ENCODE measurements around the gene SORCS1.

The SORCS1 gene

DNA sequence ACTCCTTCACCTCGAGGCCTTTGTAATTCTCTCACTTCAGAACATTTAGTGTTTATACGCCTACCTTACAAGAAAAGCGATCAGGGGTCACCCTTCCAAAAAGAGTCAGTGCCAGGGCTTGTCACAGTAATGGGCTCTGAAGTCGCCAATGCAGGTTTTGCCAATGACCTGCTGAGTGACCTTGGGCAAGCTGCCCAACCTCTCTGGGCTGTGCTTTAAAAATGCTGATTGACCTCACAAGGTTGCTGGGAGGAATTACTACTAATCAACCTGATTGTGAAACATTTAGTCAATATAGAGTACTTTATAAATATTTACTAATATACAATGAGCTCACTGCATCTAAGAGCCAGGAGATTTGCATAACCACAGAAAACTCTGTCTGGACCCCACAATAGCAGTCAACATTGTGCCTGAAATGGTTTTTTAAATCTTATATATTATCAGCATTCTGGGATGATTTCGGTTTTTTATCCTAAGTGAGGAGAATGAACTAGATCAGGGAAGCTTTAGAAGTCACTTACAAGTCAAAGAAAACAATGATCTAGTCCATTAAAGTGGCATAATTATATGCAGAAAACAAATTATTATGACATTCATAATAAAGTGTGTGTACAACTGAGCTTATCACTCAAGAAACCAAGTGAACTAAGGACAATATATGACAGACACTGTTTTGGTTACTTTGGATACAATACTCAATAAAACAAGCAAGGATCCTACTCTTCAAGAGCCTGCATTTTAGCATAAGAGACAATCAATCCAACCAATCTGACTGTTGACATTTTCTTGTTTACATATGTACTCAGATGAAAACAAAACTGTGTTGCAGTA, 290.5 kb downstream of the SORCS1 start:
- no peak for DNase-seq

DNA sequence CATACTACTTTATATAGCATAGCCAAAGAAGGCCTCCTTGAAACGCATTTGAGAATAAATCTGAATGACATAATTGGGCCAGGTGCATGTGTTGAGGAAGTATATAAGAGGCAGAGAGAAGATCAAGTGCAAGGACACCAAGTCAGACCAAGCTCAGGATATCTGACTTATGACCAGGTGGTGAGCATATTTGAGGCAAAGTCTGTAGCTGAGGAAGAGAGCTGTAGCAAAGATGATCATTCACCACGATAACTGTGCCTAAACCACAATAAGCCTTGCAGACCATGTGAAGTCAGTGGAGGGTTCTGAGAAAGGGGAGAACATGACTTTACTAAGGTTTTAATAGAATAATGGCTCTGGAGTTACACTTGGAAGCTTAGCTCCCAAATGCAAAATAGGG, 292.3 kb downstream of the SORCS1 start:
- no peak for DNase-seq

DNA sequence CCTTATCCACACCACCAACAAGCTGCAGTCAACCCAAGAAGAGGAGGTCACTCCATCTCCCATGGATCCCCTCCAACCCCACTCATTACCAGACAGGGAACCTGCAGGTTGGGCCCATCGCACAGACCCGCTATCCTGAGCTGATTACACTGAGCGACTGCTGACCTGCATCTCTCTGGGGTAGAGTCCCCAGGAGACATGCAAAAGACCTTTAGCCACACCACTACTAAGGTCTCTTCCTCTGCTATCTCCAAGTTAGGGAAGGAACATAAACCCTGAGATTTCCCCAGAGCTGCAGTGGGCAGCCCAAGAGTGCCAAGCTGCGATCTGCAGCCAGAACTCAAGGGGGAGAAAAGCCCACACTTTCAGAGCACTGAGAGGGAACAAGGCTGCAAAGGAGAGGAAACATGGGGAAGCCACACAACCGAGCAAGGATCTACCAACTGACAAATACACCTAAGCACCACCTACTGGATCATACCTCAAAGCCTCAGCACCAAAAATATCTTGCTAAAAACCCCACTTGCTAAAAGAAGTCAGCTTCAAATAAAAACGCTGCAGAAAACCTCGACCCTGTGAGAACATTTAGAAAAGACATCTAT, 298.2 kb downstream of the SORCS1 start:
- DNase-seq: no peak

DNA sequence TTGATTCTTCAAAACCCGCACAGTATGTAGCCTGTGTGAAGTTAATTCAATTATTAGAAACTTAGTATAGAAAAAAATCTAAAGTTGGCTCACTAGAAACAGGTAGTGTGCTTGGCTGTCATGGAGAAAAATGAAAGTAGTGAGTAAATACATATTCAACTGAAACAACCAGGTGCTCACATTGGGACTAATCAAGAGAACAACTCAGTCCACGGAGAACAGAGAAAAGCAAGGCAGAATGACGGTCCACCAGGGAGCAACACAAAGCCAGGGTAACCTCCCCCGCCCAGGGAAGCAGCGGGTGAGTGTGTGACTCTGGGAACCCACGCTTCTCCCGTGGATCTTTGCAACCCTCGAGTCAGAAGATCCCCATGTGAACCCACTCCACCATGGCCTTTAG, 300.5 kb downstream of the SORCS1 start:
- no peak for DNase-seq

DNA sequence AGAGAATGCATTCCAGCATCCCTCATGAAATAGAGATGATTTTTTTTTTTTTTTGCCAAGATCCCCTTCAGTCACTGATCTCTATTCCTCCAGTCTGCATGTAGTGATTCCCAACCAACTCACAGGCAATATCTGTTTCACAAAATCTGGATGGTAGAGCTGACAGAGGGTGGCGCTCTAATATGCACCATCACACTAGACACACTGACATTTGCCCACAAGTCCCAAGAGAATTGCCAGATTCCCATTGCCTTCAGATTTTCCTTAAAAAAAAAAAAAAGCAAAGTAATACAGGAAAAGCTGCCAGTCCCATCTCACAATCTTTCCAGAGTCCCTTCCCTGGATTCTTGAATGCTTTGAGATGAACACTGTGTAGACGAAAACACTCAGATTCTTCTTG, 301.0 kb downstream of the SORCS1 start:
- DNase-seq: no peak

DNA sequence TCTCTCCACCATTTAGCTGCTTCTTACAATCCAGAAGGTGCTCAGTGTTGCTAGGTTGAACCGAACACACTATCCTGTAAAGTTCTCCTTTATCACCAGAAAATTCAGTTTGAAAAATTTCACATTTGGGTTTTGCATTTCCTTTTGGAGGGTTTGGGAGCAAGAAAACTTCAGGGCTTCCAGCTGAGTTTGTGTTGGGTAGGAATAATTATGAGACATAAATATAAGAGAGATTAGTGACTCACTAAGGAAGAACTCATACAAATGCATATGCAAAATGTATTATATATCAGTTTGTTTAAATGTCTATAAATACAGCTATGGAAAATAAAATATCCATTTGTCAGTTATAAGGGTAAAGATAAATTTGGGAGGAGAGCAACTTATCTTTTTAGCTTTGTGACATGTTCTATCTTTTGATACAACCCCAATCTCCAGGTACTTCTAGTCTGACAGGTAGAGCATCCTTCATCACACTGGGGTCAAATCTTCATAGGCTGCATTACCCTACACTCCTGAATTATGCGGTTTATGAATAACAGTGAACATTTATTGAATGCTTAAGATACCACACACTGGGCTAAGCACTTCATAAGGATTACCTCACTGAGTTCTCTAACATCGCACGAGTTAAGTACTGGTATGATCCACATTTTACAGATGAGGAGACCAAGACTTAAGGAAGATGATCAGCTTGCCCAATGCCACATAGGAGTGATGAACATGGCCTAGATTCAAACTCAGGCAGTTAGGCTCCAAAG, 304.4 kb downstream of the SORCS1 start:
- DNase-seq: no peak

DNA sequence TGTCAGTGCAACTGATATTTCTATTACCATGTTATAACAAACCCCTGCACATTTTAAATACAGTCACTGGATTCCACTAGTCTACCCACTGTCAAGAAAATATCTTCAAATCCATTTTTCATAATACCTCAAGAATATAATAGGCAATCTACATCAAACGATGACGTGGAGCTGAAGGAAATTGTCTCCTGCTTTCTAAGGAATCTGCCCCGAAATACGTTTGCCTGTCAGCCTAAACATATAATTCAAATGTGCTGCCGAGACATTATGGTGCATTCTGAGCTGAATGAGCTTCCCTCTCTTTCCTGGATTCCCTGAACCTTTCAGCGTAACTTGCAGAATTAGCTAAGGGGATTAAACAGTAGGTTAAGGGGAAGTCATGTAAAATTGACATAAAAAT, 306.8 kb downstream of the SORCS1 start:
- DNase-seq: no peak

DNA sequence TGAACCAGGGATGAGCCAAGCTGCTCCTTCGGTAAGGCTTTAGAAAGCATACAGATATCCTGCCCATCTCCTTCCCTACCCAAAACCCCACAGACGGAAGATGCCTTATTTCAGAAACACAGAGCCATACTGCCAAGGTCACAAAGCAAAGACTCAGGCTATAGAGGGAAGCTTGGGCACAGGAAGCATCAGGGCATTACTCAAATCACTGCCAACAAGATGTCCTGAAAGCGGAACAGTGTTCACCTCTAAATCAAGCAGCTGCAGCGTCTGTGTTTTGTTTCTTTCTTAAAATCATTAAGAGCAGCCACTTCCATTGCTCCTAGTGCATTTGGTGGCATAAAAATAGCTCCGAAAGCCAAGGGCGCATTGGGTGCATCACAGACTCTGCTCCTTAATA, 307.3 kb downstream of the SORCS1 start:
- DNase-seq: no peak

DNA sequence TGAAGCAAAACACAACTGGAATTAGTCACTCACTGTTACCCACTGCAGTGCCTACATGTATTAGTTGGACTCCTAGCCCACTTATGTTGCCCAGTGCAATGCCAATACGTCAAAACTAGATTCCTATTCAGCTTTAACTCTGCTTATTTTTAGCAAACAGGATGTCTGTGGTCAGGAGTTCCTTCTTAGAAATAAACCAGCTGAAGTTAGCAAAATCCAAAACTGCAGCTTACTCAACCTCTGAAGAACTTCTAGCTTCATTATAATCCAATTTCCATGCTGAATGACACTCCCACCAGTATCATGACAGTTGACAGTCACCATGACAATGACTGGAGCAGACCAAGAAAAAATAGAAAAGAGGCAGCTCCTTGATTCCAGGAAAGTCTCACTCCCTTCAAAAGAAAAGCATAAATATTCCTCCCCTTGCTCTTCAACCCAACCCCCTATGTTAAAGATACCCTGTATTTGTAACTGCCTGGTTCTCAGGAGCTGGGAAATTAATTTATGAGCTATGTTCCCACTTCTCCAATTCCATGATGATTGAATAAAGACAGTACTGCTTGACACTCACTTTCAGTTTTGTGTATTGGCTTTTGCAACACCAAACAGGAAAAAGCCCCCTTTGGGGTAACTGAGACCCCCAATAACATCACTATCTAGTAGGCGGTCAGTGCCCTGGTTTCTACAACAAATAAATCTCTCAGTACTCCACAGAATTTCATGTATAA, 327.4 kb downstream of the SORCS1 start:
- no peak for DNase-seq

DNA sequence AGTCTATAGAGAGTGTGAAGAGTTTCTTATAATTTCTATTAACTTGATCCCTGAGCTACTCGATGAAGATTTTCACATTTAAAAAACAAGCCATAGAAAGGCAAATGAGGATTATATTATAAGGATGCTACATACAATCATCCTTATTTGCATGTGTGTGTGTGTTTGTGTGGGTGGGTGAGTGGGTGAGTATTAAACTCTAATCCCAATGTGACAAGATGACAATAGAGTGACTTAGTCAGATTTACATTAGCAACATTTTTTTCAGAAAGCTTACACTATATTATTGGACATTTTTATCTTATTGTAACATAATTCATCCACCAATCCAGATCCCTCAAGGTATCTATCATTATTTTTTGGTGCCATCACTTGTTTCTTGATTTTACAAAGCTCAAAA, 331.7 kb downstream of the SORCS1 start:
- no peak for DNase-seq

DNA sequence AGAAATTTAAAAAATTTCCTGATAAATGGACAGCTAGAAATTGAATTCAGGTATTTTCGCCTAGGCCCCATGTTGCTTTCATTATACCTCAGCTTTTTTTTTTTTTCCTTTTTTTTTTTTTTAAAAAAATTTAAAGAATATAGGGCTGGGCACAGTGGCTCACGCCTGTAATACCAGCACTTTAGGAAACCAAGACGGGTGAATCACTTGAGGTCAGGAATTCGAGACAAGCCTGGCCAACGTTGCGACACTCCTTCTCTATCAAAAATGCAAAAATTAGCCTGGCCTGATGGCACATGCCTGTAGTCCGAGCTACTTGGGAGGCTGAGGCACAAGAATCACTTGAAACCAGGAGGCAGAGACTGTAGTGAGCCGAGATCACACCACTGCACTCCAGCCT, 334.0 kb downstream of the SORCS1 start:
- no peak for DNase-seq

DNA sequence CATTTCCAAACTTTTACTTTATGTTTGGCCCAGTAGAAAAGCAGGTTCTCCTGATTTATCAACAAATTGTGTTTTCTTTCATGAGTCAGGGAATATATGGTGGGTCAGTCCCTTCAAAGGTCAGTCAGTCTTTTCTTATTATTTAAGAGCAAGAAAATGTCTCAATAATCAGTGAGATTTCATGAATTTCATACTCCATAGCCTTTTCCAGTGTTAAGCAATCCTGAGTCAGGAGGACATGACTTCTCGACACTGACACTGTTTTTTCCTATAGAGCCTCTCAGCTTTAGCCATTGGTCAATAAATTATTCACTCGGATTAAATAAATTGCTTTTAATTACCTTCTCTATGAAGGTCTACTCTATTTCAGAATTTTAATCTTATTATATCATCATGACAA, 334.5 kb downstream of the SORCS1 start:
- DNase-seq: no peak

DNA sequence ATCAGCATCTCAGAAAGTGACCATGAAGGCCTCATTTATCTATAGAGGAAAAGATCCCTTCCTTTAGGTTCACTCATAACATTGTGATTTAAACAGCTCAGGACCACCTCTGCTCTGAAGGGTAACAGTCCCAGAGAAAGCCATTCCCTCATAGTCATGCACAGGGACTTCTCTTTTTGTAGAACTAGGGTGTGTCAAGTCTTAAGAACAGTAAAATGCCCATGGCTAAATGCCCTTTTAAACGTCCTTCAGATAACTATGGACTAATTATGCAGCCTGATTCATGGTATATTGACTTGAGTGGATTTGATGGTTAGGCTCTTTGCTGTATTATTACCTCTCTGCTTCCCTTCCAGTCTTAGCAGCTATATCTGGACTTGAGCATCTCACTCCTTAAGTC, 337.8 kb downstream of the SORCS1 start:
- DNase-seq: no peak

DNA sequence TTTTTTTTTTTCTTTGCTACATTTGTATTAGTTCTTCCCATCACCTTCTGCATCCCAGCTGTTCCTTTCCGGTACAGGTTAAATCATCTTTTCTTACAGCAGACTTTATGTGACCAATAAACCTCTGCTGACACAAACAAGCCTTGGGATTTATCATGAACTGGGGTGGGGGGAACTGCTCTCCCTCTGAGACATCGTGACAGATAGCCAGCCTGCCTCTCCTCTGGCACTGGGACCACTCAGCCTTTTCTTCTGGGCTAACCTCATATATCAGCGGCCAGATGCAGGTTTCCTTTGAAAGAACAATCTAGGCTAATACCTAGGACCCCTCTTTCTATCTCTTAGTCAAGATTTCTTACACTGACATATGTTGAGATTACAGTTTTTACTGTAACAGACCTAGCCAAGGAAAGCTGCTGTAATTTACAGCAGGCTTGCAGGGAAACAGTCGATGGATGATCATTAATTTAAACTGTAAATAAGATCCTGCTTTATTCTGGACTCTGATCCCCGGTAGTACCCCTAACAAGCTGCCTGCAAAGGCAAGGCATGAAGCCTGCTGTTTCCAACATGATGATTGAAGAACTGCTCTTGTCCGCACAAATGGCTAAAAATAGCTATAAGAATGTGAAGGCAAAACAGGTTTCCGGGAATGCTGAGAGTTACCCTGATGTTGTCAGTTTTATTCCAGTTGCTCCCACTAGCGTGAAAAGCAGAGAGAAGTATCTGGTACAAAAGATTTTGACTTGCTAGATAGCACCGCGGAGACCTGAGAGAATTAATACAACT, 338.7 kb downstream of the SORCS1 start:
- DNase-seq: no peak

DNA sequence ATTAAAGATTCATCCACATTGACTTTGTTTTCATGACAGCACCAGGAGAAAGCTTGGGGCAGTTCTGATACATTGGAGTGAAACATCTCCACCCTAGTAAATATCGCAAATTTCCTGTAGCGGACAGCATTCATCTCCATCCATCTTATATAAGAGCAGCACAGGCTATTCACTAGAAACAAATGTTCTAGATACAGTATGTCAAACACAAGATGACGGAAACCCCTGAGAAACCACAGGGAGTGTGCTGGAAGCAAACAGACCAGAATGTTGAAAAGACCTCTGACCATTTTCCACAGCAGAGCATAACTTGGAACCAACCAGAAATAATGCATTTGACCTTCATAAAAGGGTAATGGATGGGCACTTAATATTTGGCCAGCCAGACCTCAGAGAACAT, 343.9 kb downstream of the SORCS1 start:
- DNase-seq: no peak

DNA sequence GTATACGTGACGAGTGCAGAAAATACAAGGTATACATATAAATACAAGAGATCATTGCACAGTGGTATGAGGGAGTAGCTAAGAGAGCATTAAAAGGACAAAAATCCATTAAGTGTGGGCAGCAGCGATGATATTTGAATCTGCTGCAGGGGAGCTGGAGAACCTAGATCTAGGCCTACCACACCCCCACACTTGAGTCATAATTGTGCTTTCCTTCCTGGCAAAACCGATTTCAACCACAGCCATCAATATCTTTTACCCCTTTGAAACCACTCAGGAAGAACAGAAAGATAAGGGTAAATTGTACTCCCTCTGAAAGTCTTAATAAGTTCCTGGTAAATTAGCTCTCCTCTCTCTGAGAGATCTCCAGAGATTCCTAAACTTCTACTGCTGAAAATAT, 345.0 kb downstream of the SORCS1 start:
- no peak for DNase-seq

DNA sequence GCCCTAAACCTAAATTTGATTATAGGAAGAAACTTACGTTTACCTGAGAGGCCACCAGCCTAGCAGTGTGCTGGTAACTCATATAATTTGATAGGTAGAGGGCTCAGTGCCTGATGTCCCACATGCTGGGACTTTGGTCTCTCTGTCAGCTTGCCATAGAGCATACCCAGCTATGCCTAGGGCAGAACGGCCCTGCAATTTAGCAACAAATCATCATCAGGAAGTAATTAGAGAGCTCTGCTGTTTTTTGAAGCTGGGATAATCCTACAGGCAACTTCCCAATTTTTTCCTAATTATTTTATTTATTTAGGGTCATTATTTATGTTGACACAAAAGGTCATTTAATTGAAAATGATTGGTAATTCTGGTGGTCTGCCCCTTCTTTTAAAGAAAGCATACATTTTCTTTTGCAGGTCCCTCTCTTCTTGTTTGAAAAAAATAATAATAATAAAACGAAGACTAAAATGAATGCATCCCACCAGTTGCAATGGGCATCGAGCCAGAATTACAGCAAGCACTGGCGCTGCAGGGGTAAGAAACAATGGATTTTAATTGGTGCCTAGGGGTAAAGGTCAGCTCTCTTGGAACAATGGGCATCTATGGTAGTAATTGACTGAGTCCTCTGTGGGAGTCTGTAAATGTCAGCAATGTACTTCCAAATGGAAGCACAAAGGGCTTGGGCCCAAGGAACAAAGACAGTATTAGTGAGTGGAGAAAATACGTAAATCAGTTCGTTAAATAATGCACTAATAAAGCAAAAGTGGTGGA, 348.0 kb downstream of the SORCS1 start:
- no peak for DNase-seq

DNA sequence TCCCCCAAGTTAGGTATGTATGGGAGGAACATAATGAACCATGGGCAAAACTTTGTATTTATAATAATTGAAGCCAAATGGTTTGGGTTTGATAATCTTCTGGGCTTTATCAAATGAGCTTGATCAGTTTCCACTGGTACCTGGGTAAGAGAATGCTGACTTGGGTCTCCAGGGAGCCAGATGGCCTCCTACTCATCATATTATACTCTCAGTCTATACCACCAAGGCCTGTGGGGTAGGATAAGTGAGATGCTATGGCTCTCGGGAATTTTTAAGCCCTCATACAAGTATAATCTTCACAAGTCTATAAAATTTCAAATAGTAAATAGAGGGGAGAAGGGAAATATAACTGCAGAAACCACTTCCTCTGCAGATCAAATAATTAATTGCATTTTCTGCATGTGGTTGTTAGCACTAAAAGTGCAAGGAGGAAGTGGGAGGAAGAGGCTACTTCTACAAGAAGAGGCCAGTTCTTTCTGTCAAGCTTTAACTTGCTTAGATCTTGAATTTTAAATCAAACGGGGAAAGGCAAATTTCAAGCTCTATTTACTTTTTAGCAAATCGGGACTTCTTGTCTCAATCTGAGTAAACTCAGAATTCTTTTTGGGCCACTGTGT, 349.0 kb downstream of the SORCS1 start:
- DNase-seq: no peak

DNA sequence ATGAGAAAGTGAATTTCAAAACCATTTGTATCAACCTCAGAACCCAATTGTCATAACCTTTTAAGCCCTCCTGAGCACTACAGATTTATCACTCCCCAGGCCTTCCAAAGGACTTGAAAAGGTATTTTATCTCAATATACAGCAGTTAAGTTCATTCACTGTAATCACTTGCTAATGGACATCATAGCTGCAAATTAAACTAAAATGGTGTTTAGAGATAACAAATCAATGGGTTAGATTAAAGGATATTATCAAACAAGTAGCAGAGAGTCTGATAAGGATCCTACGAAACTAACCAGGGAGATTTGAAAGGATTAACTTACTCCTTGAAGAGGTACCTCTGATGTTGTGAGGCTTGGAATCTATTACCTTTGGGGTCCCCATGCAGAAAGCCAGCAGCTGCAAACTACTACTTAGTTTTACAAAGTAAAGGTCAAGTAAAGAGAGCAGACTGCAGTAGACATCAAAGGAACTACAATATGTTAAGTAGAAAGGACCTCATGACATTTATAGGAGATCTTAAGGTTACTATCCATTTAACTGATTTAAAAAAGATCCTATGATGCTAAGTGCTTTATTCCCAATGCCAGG, 359.4 kb downstream of the SORCS1 start:
- DNase-seq: no peak

DNA sequence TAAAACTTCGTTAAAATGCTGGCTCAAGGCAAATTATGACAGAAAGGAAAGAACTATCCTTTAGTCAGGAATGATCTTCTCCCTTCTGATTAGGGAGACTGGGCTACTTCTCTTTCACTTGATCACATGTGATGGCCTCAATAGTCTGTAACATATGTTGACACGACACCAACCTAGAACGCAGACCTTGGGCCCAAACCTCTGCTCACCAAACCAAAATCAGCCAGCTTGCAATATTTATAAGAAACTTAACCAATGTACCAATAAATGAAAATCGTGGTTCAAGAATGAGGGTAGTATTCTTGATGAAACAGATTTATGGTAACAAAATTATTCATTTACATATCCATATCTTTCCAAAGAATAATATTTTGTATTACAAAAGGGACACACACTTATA, 361.6 kb downstream of the SORCS1 start:
- no peak for DNase-seq

DNA sequence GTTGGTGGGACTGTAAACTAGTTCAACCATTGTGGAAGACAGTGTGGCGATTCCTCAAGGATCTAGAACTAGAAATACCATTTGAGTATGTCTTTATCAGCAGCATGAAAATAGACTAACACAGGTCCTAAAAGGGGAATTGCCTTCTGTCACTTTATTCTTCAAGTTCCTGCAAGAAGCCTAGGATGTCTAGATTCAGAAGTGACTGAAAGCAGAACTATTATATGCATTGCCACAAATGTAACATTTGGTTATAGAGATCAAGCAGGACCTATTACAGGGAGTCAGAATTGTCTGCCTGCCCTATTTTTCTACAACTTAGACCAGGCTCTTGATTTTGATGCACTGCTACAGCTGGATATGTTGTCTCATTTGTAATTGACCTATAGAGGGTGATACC, 364.7 kb downstream of the SORCS1 start:
- no peak for DNase-seq

Data from stimulated activated CD8-positive, alpha-beta memory T cell treated with anti-CD3 and anti-CD28 coated beads, Interleukin-4, amount 100 ng/mL, for 48 hours (primary cell).